AG09309 (cell line): Measurements from ENCODE around the gene PXMP4.

Experiments used
- DNase-seq: peaks from one replicate; pipeline ENCODE4 v3.0.0-alpha.2; 2010; ENCODE audit warnings: low read depth
- H3K4me3 ChIP-seq: 2 replicates; pipeline ENCODE4 v1.5.1; 2011; ENCODE audit warnings: mild to moderate bottlenecking, low read depth, low read length, moderate library complexity; ENCODE audit not compliant: control insufficient read depth
- TF ChIP-seq, protein P1 (sequence below): IDR thresholded peaks from 2 replicates; pipeline ENCODE4 v1.5.1; 2011; ENCODE audit warnings: mild to moderate bottlenecking, low read depth, low read length, inconsistent platforms; ENCODE audit not compliant: insufficient read depth, control insufficient read depth; ENCODE audit errors: missing control alignments

Gene PXMP4

DNA sequence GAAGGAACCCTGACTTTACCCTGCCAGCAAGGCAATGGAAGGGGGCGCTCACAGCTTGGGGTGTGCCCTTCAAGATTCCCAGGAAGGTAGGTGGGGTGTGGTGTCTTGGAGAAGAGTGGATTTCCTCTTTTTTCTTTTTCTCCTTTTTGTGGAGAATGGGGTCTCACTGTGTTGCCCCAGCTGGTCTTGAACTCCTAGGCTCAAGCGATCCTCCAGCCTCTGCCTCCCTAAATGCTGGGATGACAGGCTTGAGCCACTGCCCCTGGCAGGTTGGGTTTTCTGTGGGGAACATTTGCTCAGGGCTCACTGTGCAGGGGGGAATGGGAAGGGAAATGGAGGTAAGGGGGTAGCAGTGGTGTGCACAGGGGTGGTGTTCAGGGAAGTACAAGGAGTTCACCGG lies 7.7 kb upstream of the PXMP4 start:
- TF ChIP-seq, protein P1, sequence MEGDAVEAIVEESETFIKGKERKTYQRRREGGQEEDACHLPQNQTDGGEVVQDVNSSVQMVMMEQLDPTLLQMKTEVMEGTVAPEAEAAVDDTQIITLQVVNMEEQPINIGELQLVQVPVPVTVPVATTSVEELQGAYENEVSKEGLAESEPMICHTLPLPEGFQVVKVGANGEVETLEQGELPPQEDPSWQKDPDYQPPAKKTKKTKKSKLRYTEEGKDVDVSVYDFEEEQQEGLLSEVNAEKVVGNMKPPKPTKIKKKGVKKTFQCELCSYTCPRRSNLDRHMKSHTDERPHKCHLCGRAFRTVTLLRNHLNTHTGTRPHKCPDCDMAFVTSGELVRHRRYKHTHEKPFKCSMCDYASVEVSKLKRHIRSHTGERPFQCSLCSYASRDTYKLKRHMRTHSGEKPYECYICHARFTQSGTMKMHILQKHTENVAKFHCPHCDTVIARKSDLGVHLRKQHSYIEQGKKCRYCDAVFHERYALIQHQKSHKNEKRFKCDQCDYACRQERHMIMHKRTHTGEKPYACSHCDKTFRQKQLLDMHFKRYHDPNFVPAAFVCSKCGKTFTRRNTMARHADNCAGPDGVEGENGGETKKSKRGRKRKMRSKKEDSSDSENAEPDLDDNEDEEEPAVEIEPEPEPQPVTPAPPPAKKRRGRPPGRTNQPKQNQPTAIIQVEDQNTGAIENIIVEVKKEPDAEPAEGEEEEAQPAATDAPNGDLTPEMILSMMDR: no peak
- no peak for DNase-seq
- H3K4me3 ChIP-seq: no peak overlapping the region

DNA sequence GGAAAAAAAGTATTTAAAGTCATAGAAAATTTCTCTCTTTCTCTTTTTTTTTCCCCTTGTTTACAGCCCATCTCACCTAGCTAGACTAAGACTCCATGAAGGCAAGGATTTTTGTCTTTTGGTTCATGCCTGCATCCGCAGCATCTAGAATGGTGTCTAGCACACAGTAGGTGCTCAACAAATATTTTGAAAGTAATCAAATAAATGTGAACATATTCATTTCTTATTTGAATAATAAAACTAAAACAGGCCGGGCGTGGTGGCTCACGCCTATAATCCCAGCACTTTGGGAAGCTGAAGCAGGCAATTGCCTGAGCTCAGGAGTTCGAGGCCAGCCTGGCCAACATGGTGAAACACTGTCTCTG lies 7.0 kb upstream of the PXMP4 start:
- H3K4me3 ChIP-seq: no peak overlapping the region
- TF ChIP-seq, protein P1: no peak
- DNase-seq: no peak

DNA sequence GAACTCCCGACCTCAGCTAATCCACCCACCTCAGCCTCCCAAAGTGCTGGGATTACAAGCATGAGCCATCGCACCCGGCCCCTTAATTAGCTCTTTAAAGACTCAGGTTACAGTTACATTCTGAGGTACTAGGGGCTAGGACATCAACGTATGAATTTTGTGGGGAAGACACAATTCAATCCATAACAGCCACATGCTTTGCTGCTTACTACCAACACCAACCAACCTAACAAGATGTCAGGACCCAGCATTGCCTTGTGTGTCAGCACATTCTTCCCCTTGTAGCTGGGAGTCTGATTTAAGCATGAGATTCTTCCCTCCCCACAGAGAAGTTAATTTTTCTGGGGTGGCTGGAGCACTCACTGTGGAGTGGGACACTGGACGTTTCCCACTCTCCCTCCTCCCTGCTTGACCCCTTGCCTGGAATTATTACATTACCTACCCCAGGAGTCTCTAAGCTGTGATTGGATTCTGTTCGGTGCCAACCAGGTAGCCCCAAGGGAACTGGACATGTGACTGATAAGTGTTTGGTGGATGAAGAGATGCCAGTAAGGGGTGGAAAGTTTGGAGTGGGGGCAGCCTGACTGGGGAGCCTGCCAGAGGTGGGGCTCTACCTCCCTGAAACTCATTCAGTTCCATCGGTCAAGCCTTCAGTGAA lies 5.6 kb upstream of the PXMP4 start:
- no peak for DNase-seq
- no peak overlapping the region for H3K4me3 ChIP-seq
- TF ChIP-seq, protein P1: no peak

DNA sequence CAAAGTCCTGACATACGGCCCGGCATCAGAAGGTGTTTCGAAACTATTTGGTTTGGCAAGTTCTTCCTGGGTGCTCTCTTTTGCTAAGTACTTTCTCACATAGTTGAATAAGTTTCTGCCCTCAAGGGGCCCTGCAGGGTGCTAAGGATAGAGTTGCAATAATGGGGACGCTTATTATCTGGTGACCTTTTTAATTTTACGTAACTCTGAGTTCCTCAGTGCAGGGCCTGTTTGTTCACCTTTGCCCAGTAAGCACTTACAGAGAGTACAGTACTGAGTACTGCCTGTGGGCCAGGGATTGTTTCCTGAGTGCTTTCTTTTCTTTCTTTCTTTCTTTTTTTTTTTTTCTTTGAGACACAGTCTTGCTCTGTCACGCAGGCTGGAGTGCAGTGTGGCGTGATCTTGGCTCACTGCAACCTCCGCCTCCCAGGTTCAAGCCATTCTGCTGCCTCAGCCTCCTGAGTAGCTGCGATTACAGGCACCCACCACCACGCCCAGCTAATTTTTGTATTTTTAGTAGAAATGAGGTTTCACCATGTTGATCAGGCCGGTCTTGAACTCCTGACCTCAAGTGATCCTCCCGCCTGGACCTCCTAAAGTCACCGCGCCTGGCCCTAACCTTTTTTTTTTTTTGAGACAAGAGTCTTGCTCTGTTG lies 4.5 kb upstream of the PXMP4 start:
- no peak for DNase-seq
- no peak overlapping the region for H3K4me3 ChIP-seq
- TF ChIP-seq, protein P1: no peak

DNA sequence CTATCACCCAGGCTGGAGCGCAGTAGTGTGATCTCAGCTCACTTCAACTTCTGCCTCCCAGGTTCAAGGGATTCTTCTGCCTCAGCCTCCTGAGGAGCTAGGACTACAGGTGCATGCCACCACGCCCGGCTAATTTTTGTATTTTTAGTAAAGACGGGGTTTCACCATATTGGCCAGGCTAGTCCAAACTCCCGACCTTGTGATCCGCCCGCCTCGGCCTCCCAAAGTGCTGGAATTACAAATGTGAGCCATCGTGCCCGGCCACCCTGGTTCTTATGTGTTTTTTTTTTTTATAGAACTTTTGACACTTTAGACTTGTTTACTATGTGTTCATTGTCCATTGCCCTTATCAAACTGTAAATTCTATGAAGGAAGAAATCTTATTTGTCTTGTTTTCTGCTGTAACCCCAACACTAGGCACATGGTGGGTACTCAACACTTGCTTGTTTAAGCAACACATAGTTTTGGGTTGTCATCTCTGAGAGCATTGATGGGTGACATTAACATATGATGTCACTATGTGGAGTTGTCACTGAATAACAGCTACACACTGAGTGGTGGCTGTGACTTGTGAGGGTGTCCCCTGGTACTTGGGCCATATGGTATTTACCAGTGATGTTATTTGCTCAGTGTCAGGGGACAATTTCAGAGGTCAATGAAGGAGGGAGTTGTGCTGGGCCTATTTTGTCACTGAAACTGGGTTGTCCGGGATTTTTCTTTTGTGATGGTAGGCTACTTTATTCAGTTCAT lies 1.5 kb upstream of the PXMP4 start:
- no peak overlapping the region for H3K4me3 ChIP-seq
- DNase-seq: no peak
- TF ChIP-seq, protein P1: no peak

DNA sequence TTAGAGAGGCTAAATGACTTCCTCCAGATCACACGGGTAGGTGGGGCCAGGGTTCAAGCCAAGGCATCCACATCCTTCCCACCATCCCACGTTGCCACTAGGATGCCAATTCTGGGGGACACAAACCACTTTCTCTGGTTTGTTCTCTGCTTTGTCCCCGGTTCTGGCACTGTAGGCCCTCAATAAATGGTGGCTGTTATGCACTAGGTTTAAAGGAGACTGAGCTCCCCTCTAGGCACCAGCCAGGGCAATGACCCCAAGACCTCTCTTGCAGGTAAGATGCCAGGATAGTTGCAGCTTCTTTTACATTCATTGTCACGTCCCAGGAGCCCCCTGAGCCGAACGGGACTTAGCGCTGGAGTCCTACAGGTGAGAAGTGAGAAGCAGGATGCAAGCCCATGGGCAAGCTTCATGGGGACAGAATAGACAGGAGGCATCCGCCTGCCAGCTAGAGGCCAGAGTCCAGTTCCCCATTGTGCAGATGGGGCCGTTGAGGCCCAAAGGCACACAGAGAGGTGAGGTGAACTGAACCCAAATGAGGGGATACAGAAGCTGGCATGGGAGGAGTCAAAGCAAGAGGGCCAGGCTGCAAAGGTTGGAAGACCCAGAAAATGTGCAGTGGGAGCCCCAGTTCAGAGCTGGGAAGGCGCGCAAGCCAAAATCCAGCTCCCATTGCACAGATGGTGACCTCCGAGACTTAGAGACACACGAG lies 677 bp downstream of the PXMP4 start:
- no peak for DNase-seq

More for the DNA sequence above, 677 bp downstream of the PXMP4 start:
- H3K4me3 ChIP-seq: peak overlapping the region; percentile 98
- TF ChIP-seq, protein P1: no peak
